ENCODE results near the gene UBR2.
"Not testable (repeated sequence)": the region's sequence is repeated elsewhere in the genome, so short reads cannot be mapped to it uniquely, and the experiment has no call there.

Gene UBR2

DNA sequence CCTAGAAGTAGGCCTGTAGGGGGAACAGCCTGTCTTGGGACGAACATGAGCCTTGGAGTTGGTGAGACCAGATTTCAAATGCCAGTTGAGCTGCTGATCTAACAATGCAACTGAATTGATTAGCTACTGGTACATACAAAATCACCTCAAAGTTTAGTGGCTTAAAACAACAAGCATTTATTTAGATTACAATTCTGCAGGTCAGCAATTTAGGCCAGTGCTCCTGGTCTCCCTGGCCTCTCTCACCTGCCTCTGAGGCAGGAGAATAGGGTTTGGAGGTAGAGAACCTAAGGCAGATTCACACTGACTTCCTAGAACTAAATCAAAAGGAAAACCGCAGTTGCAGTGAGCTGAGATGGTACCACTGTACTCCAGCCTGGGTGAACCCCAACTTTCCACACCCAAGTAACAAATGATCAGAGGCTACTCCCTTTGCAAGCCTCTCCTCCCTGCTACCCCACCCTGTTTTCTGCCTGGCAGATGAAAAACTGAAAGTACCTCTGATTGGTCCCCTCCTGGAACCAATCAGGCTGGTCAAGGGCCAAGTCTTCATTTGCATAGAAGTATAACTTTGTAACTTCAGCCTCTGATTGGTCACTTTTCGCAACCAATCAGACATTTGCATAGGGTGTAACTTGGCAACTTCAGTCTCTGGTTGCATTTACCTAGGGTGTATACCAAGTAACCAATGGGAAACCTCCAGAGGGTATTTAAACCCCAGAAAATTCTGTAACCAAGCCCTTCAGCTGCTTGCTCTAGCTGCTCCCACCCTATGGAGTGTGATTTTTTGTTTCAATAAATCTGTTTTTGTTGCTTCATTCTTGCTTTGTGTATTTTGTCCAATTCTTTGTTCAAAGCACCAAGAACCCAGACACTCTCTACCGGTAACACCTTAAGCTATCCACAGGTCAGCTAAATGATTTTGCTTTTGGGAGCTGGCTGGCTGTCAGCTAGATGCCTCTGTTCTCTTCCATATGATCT lies 8.1 kb upstream of the UBR2 start:
- no peak for DNase-seq

- DNase-seq, result no peak
These were observed 7.4 kb upstream of the UBR2 start for GRCh38 chr6:42556462-42556861.

DNA sequence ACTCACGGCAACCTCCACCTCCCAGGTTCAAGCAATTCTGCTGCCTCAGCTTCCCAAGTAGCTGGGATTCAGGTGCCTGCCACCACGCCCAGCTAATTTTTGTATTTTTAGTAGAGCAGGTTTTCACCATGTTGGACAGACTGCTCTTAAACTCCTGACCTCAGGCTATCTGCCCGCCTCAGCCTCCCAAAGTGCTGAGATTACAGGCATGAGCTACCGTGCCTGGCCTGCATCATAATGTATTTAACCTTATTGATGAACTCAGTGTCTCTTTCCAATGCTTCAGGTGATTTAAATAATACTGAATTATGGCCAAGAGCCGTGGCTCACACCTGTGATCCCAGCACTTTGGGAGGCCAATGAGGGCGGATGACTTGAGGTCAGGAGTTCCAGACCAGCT lies 4.6 kb upstream of the UBR2 start:
- not testable (repeated sequence) for DNase-seq

DNA sequence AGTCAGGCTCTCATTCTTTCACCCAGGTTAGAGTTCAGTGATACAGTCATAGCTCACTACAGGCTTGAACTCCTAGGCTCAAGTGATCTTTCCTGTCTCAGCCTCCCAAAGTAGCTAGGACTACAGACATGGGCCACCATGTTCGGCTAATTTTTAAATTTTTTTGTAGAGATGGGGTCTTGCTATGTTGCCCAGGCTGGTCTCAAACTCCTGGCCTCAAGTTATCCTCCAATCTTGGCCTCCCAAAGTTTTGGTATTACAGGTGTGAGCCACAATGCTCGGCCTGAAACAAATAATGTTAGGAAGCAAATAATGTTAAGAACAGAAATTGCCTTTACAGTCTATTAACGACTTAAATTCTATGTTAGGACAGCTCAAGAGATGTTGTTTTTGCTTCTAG lies 1.8 kb upstream of the UBR2 start:
- no peak for DNase-seq

DNA sequence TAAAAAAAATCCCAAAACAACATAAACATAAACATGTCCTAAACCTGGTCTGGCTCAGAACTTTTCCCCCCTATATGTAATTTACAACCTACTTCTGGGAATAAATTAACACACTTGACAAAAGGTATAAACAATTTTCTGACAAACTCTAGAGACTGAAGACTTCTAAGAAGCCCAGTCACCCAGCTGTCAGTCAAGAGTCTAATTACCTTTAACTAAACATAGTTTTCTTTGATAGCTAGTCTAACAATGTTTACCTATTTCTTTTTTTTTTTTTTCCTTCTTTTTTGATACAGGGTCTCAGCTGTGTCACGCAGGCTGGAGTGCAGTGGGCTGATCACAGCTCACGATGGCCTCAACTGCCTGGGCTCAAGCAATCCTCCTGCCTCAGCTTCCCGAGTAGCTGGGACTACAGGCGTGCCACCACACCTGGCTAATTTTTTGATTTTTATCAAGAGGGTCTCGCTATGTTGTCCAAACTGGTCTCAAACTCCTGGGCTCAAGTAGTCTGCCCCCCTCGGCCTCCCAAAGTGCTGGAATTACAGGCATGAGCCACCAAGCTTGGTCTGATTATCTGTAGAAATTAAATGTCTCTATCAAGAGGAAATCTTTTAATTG lies 932 bp upstream of the UBR2 start:
- no peak for DNase-seq

- no peak for DNase-seq
These were observed 637 bp downstream of the UBR2 start for GRCh38 chr6:42564506-42564825.

DNA sequence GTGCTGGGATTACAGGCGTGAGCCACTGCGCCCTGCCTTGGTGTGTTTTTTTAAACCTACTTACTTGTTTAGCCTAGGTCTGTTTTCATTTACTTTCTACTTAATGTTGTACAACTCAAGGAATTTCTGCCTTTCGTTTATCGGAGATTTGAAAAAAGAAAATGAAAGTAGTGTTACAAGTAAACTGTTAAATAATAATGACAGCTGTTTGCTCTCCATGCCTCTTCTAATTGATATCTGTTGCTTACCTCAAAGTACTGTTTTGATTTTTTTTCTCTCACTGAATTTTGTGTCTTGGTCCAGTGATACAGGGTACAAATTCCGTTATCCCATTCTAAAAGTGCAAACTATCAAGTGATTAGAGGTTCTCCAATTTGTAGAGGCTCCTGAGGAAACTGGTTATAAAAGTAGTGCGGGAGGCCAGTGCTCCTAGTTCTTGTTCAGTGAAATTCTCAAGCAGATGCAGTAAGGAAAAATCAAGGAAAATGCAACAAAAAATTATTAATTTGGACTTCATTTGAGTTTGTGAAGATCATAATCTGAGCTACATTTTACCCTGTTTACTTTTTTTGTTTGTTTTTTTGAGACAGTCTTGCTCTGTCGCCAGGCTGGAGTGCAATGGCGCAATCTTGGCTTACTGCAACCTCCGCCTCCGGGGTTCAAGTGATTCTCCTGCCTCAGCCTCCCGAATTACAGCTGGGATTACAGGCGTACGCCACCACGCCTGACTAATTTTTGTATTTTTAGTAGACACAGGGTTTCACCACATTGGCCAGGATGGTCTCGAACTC lies 2.2 kb downstream of the UBR2 start:
- DNase-seq, result no peak

GRCh38 chr6:42566614-42567208 lies 2.9 kb downstream of the UBR2 start:
- no peak for DNase-seq

GRCh38 chr6:42567237-42567636 lies 3.4 kb downstream of the UBR2 start:
- DNase-seq, result not testable (repeated sequence)

DNA sequence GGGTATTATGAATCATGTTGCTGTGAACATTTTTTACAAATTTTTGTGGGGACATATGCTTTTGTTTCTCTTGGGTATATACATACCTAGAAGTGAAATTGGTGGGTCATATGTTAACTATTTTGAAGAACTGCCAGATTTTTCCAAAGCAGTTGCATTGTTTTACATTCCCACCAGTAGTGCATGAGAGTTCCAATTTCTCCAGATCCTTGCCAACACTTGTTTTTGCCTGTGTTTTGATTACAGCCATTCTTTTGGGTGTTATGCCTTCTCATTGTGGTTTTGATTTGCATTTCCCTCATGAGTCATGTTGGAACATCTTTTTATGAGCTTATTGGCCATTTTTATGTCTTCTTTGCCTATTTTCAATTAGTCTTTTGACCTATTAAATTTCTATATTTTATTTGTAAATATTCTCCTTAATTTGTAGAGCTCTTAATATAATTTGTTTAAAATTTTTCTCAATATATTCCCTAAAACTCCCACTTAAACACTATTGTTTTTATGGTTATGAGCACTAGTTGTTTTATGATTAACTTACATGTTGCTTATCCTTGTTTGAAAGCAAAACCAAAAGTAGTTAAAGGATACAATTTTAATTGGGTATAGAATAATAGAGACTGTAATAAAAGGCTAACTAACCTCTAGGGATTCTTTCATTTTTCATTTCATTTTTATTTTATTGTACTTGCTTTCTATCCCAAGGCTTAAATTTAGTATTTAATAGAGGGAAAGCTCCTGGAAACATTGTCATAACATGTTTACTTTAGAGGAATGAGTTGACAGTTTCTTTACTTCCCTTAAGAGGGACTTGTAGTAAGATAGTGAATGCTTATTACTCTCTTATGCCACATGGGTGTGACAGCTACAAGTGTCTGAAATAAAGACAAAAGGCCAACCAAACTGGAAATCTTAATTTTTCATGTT lies 5.5 kb downstream of the UBR2 start:
- no peak for DNase-seq

- no peak for DNase-seq
These were observed 7.9 kb downstream of the UBR2 start for GRCh38 chr6:42571611-42572342.

DNA sequence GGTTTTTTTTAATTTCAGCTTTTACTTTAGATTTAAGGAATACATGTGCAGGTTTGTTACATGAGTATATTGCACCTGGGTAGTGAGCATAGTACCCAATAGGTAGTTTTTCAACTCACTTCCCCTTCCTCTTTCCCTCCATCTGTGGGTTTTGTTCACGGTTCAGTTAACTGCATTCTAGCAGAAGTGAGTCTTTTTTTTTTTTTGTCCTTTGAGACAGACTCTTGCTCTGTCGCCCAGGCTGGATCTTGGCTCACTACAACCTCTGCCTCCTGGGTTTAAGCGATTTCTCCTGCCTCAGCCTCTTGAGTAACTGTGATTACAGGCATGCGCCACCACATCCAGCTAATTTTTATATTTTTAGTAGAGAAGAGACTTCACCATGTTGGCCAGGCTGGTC lies 8.7 kb downstream of the UBR2 start:
- DNase-seq, result no peak

GRCh38 chr6:42576538-42576937 lies 12.7 kb downstream of the UBR2 start:
- not testable (repeated sequence) for DNase-seq

DNA sequence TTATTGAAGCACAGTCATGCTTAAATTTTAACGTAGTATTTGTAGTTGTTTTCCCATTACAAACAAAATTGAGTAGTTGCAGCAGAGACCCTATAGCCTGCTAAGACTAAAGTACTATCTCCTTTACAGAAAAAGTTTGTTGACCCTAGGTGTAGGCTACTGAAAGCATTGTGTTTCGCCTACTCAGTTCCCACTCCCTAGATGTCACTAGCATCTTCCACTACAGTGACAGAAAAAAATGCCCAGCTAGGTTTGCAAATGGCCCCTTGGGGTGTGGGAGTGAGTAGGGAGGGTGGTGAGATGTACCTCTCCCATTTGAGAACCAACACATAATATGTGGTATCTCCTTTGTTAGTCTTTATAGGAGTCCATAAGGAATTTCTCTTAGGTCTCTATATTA lies 34.5 kb downstream of the UBR2 start:
- no peak for DNase-seq

DNA sequence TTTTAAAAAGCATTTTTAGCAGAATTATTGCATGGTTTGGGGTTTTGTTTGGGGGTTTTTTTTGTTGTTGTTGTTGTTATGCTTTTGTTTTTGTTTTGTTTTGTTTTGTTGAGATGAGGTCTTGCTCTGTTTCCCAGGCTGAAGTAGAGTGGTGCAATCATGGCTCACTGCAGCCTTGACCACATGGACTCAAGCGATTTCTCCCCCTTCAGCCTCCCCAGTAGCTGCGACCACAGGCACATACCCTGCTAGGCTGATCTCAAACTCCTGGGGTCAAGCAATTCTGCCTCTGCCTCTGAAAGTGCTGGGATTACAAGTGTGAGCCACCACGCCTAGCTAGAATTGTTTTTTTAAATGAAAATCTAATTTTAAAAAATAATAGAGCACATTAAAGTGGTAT lies 35.7 kb downstream of the UBR2 start:
- no peak for DNase-seq

GRCh38 chr6:42604150-42604549 lies 40.3 kb downstream of the UBR2 start:
- no peak for DNase-seq

DNA sequence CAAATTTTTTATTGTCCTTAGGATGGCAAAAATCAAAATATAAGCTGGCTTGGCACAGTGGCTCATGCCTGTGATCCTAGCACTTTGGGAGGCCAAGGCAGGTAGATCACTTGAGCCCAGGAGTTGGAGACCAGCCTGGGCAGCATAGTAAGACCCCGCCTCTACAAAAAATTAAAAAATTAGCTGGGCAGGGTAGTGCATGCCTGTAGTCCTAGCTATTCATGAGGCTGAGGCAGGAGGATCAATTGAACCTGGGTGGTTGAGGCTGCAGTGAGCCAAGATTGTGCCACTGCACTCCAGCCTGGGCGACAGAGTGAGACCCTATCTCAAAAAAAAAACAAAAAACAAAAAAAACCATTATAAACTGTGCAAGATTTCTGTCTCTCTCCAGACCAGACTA lies 40.9 kb downstream of the UBR2 start:
- not testable (repeated sequence) for DNase-seq

GRCh38 chr6:42610416-42610815 lies 46.6 kb downstream of the UBR2 start:
- DNase-seq, result no peak

GRCh38 chr6:42615518-42615917 lies 51.7 kb downstream of the UBR2 start:
- DNase-seq, result no peak

- DNase-seq, result no peak
These were observed 52.9 kb downstream of the UBR2 start for GRCh38 chr6:42616716-42617115.

- no peak for DNase-seq
These were observed 54.3 kb downstream of the UBR2 start for GRCh38 chr6:42618105-42618504.

Measured in activated CD4-positive, CD25-positive, alpha-beta regulatory T cell treated with anti-CD3 and anti-CD28 coated beads, Interleukin-2, amount 50 U/mL, for 72 hours (primary cell).